ENCODE results near the gene RND1. TPM values are rescaled to one million over a fixed set of nuclear protein-coding genes. Genes with fewer than 3 reads are reported as not detected.

RND1 gene
- polyA plus RNA-seq, 1 donor from 2014 or later = 1.3 TPM

- no peaks in the 10 kb centered on the region for H3K9me2 ChIP-seq (ENCODE audit: insufficient read depth, low read length)
- peak; percentile 52 for TF ChIP-seq TAF1 (IDR thresholded peaks at IDR 0.05; ENCODE audit: low read depth)
- peak; percentile 72 for TF ChIP-seq MXI1 (conservative IDR thresholded peaks at IDR 0.05; ENCODE audit: poor library complexity, severe bottlenecking)
- peak; percentile 86 for TF ChIP-seq POLR2AphosphoS5 (IDR thresholded peaks at IDR 0.05)
- TF ChIP-seq EP300 (conservative IDR thresholded peaks at IDR 0.05; ENCODE audit: poor library complexity, severe bottlenecking) = peak; percentile 17
- TF ChIP-seq, protein P1, sequence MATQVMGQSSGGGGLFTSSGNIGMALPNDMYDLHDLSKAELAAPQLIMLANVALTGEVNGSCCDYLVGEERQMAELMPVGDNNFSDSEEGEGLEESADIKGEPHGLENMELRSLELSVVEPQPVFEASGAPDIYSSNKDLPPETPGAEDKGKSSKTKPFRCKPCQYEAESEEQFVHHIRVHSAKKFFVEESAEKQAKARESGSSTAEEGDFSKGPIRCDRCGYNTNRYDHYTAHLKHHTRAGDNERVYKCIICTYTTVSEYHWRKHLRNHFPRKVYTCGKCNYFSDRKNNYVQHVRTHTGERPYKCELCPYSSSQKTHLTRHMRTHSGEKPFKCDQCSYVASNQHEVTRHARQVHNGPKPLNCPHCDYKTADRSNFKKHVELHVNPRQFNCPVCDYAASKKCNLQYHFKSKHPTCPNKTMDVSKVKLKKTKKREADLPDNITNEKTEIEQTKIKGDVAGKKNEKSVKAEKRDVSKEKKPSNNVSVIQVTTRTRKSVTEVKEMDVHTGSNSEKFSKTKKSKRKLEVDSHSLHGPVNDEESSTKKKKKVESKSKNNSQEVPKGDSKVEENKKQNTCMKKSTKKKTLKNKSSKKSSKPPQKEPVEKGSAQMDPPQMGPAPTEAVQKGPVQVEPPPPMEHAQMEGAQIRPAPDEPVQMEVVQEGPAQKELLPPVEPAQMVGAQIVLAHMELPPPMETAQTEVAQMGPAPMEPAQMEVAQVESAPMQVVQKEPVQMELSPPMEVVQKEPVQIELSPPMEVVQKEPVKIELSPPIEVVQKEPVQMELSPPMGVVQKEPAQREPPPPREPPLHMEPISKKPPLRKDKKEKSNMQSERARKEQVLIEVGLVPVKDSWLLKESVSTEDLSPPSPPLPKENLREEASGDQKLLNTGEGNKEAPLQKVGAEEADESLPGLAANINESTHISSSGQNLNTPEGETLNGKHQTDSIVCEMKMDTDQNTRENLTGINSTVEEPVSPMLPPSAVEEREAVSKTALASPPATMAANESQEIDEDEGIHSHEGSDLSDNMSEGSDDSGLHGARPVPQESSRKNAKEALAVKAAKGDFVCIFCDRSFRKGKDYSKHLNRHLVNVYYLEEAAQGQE (IDR thresholded peaks at IDR 0.05; ENCODE audit: borderline replicate concordance) = peak; percentile 89
- no peak for TF ChIP-seq SMC3 (conservative IDR thresholded peaks at IDR 0.05; ENCODE audit: poor library complexity)
- no peak for TF ChIP-seq RAD21 (conservative IDR thresholded peaks at IDR 0.05)
- no peak for TF ChIP-seq EZH2 (IDR thresholded peaks at IDR 0.05; ENCODE audit: borderline replicate concordance, insufficient read depth, low read length, poor library complexity, severe bottlenecking)
- no peak for TF ChIP-seq CTCF (IDR thresholded peaks at IDR 0.05; ENCODE audit: poor library complexity, severe bottlenecking)
- no peaks in the 10 kb centered on the region for H4K20me1 ChIP-seq (ENCODE audit: insufficient read depth)
- peak overlapping the region; percentile 97 for H3K27ac ChIP-seq (ENCODE audit: low read length)
- peak overlapping the region; percentile 99 for H3K4me2 ChIP-seq (ENCODE audit: low read length)
- no peaks in the 10 kb centered on the region for H3K9me3 ChIP-seq (ENCODE audit: low read length)
- H3K79me2 ChIP-seq (replicated peaks; ENCODE audit: insufficient read depth, low read length) = peaks cover 45% of the 10 kb centered on the region
- H3K9ac ChIP-seq (ENCODE audit: low read length) = peak overlapping the region; percentile 97
- no peaks in the 10 kb centered on the region for H3K36me3 ChIP-seq (ENCODE audit: insufficient read depth, low read length)
- peaks cover 4% of the 10 kb centered on the region for H3F3A ChIP-seq (ENCODE audit: insufficient read depth, low read length, poor library complexity, severe bottlenecking)
- H2AFZ ChIP-seq (ENCODE audit: low read depth, low read length) = peak overlapping the region; percentile 98
- H3K27me3 ChIP-seq (ENCODE audit: insufficient read depth, low read depth, low read length) = no peaks in the 10 kb centered on the region
- H3K4me3 ChIP-seq (ENCODE audit: low read length) = peak overlapping the region; percentile 96
These were observed 50.3 kb downstream of the RND1 start for GRCh38 chr12:48815126-48816110.

- Histone ChIP-seq H2AFZ (ENCODE audit: low read depth, low read length) (peak overlapping the region; percentile 98), H3K9me2 (ENCODE audit: insufficient read depth, low read length) (no peaks in the 10 kb centered on the region), H3K27ac (ENCODE audit: low read length) (peak overlapping the region; percentile 97), H3K4me3 (ENCODE audit: low read length) (peak overlapping the region; percentile 96), H3F3A (ENCODE audit: insufficient read depth, low read length, poor library complexity, severe bottlenecking) (peaks cover 4% of the 10 kb centered on the region), H3K36me3 (ENCODE audit: insufficient read depth, low read length) (no peaks in the 10 kb centered on the region), H3K9me3 (ENCODE audit: low read length) (no peaks in the 10 kb centered on the region), H3K4me2 (ENCODE audit: low read length) (peak overlapping the region; percentile 99), H3K79me2 (replicated peaks; ENCODE audit: insufficient read depth, low read length) (peaks cover 35% of the 10 kb centered on the region), H3K27me3 (ENCODE audit: insufficient read depth, low read depth, low read length) (no peaks in the 10 kb centered on the region), H4K20me1 (ENCODE audit: insufficient read depth) (no peaks in the 10 kb centered on the region), H3K9ac (ENCODE audit: low read length) (peak overlapping the region; percentile 97)
- peak; percentile 97 for TF ChIP-seq CTCF (IDR thresholded peaks at IDR 0.05; ENCODE audit: poor library complexity, severe bottlenecking)
- TF ChIP-seq, protein P1 (IDR thresholded peaks at IDR 0.05; ENCODE audit: borderline replicate concordance) = no peak
- TF ChIP-seq EP300 (conservative IDR thresholded peaks at IDR 0.05; ENCODE audit: poor library complexity, severe bottlenecking) = no peak
- no peak for TF ChIP-seq TAF1 (IDR thresholded peaks at IDR 0.05; ENCODE audit: low read depth)
- peak; percentile 63 for TF ChIP-seq POLR2AphosphoS5 (IDR thresholded peaks at IDR 0.05)
- TF ChIP-seq RAD21 (conservative IDR thresholded peaks at IDR 0.05) = peak; percentile 35
- TF ChIP-seq MXI1 (conservative IDR thresholded peaks at IDR 0.05; ENCODE audit: poor library complexity, severe bottlenecking) = peak; percentile 22
- no peak for TF ChIP-seq EZH2 (IDR thresholded peaks at IDR 0.05; ENCODE audit: borderline replicate concordance, insufficient read depth, low read length, poor library complexity, severe bottlenecking)
- TF ChIP-seq SMC3 (conservative IDR thresholded peaks at IDR 0.05; ENCODE audit: poor library complexity) = peak; percentile 59
These were observed 51.2 kb downstream of the RND1 start for GRCh38 chr12:48814262-48815125.
